ENCODE measurements around the gene KLF13.
A peak's percentile ranks its signal among the peaks of the same experiment; 100 is the strongest.

The KLF13 gene

DNA sequence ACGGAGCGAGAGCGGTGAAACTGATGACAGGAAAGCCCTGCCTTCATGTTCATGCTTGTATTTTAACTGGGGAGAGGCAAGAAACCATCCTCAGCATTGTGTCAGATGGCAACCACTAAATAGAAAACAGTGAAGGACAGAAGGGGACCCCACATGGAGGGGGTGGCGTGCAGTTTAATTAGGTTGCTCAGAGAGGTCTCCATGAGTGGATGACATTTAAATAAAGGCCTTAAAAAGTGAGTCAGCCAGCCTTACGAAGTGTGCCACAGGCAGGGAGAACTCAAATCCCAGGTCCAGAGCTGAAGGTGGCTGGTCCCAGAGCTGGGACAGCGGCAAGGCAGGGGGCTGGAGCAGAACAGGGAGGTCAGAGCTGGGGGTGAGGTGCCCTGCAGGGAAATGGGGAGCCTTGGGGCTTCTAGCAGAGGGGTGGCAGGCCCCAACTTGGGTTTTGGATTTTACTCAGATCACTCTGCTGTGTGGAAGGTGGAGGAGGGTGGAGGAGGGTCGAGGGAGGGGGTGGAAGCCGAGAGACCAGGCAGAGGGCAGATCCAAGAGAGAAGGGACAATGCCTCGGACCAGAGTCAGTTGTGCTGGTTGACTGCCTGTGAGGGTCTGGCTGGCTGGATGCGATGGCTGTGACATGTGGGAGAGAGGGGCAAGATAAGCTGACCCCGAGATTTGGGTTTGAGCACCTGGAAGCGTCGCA, 73.7 kb downstream of the KLF13 start:
- no peak for DNase-seq (ENCODE audit: low spot score)

- no peak for DNase-seq (ENCODE audit: low spot score)
Measured at GRCh38 chr15:31401282-31401681, 74.6 kb downstream of the KLF13 start.

- no peak for DNase-seq (ENCODE audit: low spot score)
Measured at GRCh38 chr15:31402003-31402402, 75.4 kb downstream of the KLF13 start.

DNA sequence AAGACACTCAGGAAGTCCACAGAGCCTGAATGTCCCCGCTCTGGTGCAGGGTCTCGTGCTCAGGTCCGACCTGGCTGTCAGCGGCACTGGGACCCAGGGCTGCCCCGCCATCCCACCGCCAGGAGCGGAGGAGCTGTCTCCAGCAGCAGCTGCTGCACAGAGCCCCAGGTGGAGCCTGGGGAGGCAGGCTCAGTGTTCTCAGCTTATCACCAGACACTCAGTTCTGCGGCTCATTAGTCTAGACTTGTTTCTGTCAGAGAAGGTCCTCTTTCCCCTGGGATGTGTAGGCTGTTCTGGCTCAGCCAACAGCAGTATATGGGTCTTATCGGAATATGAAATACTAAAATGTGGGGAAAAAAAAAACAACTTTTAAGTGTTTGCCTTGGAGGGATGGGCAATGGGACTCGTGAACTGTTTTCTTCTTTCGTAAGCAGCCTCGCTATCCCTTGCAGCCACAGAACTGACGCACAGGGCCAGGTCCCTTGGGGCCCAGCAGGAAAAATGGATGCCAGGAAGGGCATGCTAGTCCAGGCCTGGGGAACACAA, 75.9 kb downstream of the KLF13 start:
- DNase-seq (ENCODE audit: low spot score): peak; percentile 66

- no peak for DNase-seq (ENCODE audit: low spot score)
Measured at GRCh38 chr15:31403096-31403495, 76.5 kb downstream of the KLF13 start.

GRCh38 chr15:31403606-31404005, 77.0 kb downstream of the KLF13 start:
- peak; percentile 14 for DNase-seq (ENCODE audit: low spot score)

DNA sequence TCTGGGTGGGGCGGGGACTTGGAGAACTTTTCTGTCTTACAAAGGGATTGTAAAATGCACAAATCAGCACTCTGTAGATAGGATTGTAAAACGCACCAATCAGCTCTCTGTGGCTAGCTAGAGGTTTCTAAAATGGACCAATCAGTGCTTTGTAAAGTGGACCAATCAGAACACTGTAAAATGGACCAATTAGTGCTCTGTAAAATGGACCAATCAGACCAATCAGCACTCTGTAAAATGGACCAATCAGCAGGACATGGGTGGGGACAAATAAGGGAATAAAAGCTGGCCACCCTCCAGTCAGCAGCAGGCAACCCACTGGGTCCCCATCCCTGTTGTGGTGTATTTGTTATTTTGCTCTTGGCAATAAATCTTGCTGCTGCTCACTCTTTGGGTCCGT, 77.7 kb downstream of the KLF13 start:
- DNase-seq (ENCODE audit: low spot score): no peak

DNA sequence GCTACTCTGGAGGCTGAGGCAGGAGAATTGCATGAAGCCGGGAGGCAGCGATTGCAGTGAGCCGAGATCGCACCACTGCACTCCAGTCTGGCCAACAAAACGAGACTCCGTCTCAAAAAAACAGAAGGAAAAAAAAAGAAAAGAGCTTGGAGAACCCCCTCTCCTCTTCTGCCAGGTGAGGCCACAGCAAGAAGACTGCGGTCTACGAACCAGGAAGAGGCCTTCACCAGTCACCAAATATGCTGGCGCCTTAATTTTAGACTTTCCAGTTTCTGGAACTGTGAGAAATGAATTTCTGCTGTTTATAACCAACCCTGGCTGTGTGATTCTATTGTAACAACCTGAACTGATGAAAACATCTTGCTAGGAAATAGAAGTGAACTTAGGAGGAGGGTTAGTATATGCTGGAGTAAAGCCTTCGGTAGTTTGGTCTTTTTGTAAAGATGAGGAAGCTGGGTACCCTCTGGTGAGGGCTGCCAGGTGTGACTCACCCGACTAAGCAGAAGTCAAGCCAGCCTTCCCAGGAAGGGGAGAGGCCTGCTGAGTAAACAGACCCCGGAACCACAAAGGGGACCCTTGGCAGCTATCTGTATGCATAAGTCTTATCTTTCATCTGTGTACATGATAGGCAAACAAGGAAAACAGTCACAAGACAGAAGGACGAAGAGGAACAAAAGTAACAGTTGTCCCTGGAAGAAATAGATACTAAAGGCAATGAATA, 78.7 kb downstream of the KLF13 start:
- DNase-seq (ENCODE audit: low spot score): no peak

- no peak for DNase-seq (ENCODE audit: low spot score)
Measured at GRCh38 chr15:31407376-31407775, 80.7 kb downstream of the KLF13 start.

GRCh38 chr15:31407851-31408250, 81.2 kb downstream of the KLF13 start:
- no peak for DNase-seq (ENCODE audit: low spot score)

DNA sequence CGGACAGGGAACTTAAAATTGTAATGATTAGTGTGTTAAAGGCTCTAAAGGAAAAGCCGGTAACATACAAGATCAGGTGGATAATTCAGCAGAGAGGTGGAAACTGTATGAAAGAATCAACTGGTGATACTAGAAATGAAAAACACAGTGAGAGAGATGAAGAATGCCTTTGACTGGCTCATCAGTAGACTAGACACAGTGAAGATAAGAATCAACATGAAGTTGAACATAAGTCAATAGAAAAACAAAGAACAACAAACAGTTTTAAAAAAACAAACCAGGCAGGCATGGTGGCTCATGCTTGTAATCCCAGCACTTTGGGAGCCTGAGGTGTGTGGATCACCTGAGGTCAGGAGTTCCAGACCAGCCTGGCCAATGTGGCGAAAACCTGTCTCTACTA, 82.1 kb downstream of the KLF13 start:
- DNase-seq (ENCODE audit: low spot score): no peak

DNA sequence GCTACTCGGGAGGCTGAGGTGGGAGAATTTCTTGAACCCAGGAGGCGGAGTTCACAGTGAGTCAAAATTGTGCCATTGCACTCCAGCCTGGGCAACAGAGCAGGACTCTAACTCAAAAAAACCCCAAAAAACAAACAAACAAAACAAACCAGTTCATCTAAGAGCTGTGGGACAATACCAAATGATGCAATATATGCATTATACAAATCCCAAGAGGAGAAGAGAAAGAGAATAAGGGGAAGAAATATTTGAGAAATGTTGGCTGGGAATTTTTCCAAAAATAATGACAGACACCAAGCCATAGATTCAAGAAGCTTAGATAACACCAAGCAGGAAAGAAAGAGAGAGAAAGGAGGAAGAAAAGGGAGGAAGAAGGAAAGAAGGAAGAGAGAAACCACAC, 82.5 kb downstream of the KLF13 start:
- DNase-seq (ENCODE audit: low spot score): no peak

- DNase-seq (ENCODE audit: low spot score): no peak
Measured at GRCh38 chr15:31412824-31413223, 86.2 kb downstream of the KLF13 start.

DNA sequence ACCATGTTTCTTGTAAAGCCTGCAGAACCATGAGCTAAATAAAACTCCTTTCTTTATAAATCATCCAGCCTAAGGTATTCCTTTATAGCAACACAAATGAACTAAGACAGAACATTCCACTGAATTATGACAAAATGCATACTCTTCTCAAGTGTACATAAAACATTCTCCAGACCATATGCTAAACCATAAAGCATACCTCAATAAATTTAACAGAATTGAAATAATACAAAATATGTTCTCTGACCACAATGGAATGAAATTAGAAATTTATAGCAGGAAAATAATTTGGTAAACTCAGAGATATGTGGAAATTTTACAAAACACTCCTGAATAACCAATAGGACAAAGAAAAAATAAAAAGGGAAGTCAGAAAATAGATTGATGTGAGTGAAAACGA, 88.6 kb downstream of the KLF13 start:
- DNase-seq (ENCODE audit: low spot score): no peak

- no peak for DNase-seq (ENCODE audit: low spot score)
Measured at GRCh38 chr15:31419820-31420219, 93.2 kb downstream of the KLF13 start.

DNA sequence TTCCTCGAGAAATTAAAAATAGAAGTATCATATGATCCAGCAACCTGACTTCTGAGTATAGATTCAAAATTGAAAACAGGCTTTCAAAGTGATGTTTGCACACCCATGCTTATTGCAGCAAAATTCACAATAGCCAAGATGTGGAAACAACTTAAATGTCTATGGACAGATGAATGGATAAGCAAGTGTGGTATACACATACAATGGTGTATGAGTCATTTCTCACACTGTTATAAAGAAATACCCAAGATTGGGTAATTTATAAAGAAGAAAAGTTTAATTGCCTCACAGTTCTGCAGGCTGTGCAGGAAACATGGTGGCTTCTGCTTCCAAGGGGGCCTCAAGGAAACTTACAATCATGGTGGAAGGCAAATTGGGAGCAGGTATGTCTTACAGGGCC, 100.8 kb downstream of the KLF13 start:
- DNase-seq (ENCODE audit: low spot score): no peak

Data from AG20443 (cell line).